GM21737 (cell line): Measurements from ENCODE around the gene ZNF146.
"Not testable (repeated sequence)": the region's sequence is repeated elsewhere in the genome, so short reads cannot be mapped to it uniquely, and the experiment has no call there.

Experiments used
- ATAC-seq: cut with Tn5 transposase; IDR thresholded peaks from one replicate; pipeline ENCODE4 v1.9.1; 2021; ENCODE audit warnings: mild to moderate bottlenecking, moderate library complexity; ENCODE audit not compliant: unreplicated experiment

ZNF146 gene

GRCh38 chr19:36269295-36269694, 54.4 kb downstream of the ZNF146 start:
- not testable (repeated sequence) for ATAC-seq
